ENCODE results near the gene DYNAP.

GRCh38 chr18:54641734-54642133 is 50.7 kb downstream of the DYNAP start:
- TF ChIP-seq SP1 (IDR thresholded peaks at IDR 0.05) = no peak
- no peak for TF ChIP-seq FOXK2 (IDR thresholded peaks at IDR 0.05)
- TF ChIP-seq HDGF (IDR thresholded peaks at IDR 0.05; ENCODE audit: borderline replicate concordance) = no peak
- no peak for TF ChIP-seq NFRKB (IDR thresholded peaks at IDR 0.05)
